ENCODE results near the gene TTC21B.

TTC21B gene

GRCh38 chr2:165927774-165928173 lies 25.8 kb downstream of the TTC21B start:
- Histone ChIP-seq H3K4me3 (ENCODE audit: low read length in 2 of 2) (no peak overlapping the region), H3K14ac (ENCODE audit: low read length) (no peak overlapping the region), H2AFZ (ENCODE audit: low read length) (no peak overlapping the region), H3K4me2 (ENCODE audit: insufficient read depth, low read length, poor library complexity, severe bottlenecking) (no peak overlapping the region), H3K23ac (ENCODE audit: low read depth, low read length, poor library complexity) (no peak overlapping the region), H3K18ac (ENCODE audit: low read length) (no peak overlapping the region), H3K36me3 (replicated peaks in 1 of 2; ENCODE audit: control insufficient read depth in 2 of 2, insufficient read depth in 2 of 2, low read length in 2 of 2) (peaks cover 9 to 92% of the 10 kb centered on the region in 2 donors), H2BK15ac (ENCODE audit: low read length) (no peak overlapping the region), H4K8ac (ENCODE audit: low read depth, low read length) (no peak overlapping the region), H3K79me1 (ENCODE audit: low read depth, low read length) (no peaks in the 10 kb centered on the region), H2AK5ac (ENCODE audit: low read depth, low read length) (no peak overlapping the region), H3K27me3 (ENCODE audit: control insufficient read depth in 3 of 3, insufficient read depth in 3 of 3, low read depth in 1 of 3, low read length in 3 of 3) (no peaks in the 10 kb centered on the region), H2BK12ac (ENCODE audit: low read length) (no peak overlapping the region), H3K4ac (ENCODE audit: low read length) (no peak overlapping the region), H3K27ac (replicated peaks; ENCODE audit: low read length) (no peak overlapping the region), H4K91ac (ENCODE audit: low read depth, low read length, poor library complexity) (no peak overlapping the region), H2BK5ac (ENCODE audit: low read length) (no peak overlapping the region), H3K4me1 (ENCODE audit: control insufficient read depth in 2 of 2, insufficient read depth in 1 of 2, low read depth in 1 of 2, low read length in 2 of 2) (no peaks in the 10 kb centered on the region), H3K9me3 (replicated peaks in 1 of 2; ENCODE audit: control insufficient read depth in 2 of 2, insufficient read depth in 1 of 2, low read depth in 1 of 2, low read length in 2 of 2) (no peaks in the 10 kb centered on the region), H3K9ac (ENCODE audit: low read depth, low read length, poor library complexity) (no peak overlapping the region), H2BK120ac (ENCODE audit: low read depth, low read length) (no peak overlapping the region)
- no CpG with 5 or more reads among the region's 1 CpG for WGBS, 2 donors (ENCODE audit: extremely low coverage in 2 of 2, insufficient read length in 2 of 2, insufficient replicate concordance in 1 of 2)
- no peak for DNase-seq (ENCODE audit: low spot score)

- Histone ChIP-seq H3K36me3 (replicated peaks in 1 of 2; ENCODE audit: control insufficient read depth in 2 of 2, insufficient read depth in 2 of 2, low read length in 2 of 2) (peaks cover 9 to 92% of the 10 kb centered on the region in 2 donors), H3K4me2 (ENCODE audit: insufficient read depth, low read length, poor library complexity, severe bottlenecking) (no peak overlapping the region), H2BK5ac (ENCODE audit: low read length) (no peak overlapping the region), H3K9me3 (replicated peaks in 1 of 2; ENCODE audit: control insufficient read depth in 2 of 2, insufficient read depth in 1 of 2, low read depth in 1 of 2, low read length in 2 of 2) (no peaks in the 10 kb centered on the region), H3K27me3 (ENCODE audit: control insufficient read depth in 3 of 3, insufficient read depth in 3 of 3, low read depth in 1 of 3, low read length in 3 of 3) (no peaks in the 10 kb centered on the region), H2BK120ac (ENCODE audit: low read depth, low read length) (no peak overlapping the region), H2BK15ac (ENCODE audit: low read length) (no peak overlapping the region), H4K8ac (ENCODE audit: low read depth, low read length) (no peak overlapping the region), H3K14ac (ENCODE audit: low read length) (no peak overlapping the region), H3K4ac (ENCODE audit: low read length) (no peak overlapping the region), H2AK5ac (ENCODE audit: low read depth, low read length) (no peak overlapping the region), H3K4me3 (ENCODE audit: low read length in 2 of 2) (no peak overlapping the region), H3K23ac (ENCODE audit: low read depth, low read length, poor library complexity) (no peak overlapping the region), H3K9ac (ENCODE audit: low read depth, low read length, poor library complexity) (no peak overlapping the region), H4K91ac (ENCODE audit: low read depth, low read length, poor library complexity) (no peak overlapping the region), H3K27ac (replicated peaks; ENCODE audit: low read length) (no peak overlapping the region), H2BK12ac (ENCODE audit: low read length) (no peak overlapping the region), H3K18ac (ENCODE audit: low read length) (no peak overlapping the region), H2AFZ (ENCODE audit: low read length) (no peak overlapping the region), H3K4me1 (ENCODE audit: control insufficient read depth in 2 of 2, insufficient read depth in 1 of 2, low read depth in 1 of 2, low read length in 2 of 2) (no peaks in the 10 kb centered on the region), H3K79me1 (ENCODE audit: low read depth, low read length) (no peaks in the 10 kb centered on the region)
- no peak for DNase-seq (ENCODE audit: low spot score)
- WGBS, 2 donors (ENCODE audit: extremely low coverage in 2 of 2, insufficient read length in 2 of 2, insufficient replicate concordance in 1 of 2): no CpG with 5 or more reads among the region's 1 CpG
Observed at GRCh38 chr2:165927353-165927752, 26.2 kb downstream of the TTC21B start.

- Histone ChIP-seq H3K4ac (ENCODE audit: low read length) (no peak overlapping the region), H2BK12ac (ENCODE audit: low read length) (no peak overlapping the region), H3K4me3 (ENCODE audit: low read length in 2 of 2) (no peak overlapping the region), H3K14ac (ENCODE audit: low read length) (no peak overlapping the region), H3K79me1 (ENCODE audit: low read depth, low read length) (no peaks in the 10 kb centered on the region), H4K8ac (ENCODE audit: low read depth, low read length) (no peak overlapping the region), H4K91ac (ENCODE audit: low read depth, low read length, poor library complexity) (no peak overlapping the region), H3K4me2 (ENCODE audit: insufficient read depth, low read length, poor library complexity, severe bottlenecking) (no peak overlapping the region), H3K18ac (ENCODE audit: low read length) (no peak overlapping the region), H3K9me3 (replicated peaks in 1 of 2; ENCODE audit: control insufficient read depth in 2 of 2, insufficient read depth in 1 of 2, low read depth in 1 of 2, low read length in 2 of 2) (no peaks in the 10 kb centered on the region), H2BK5ac (ENCODE audit: low read length) (no peak overlapping the region), H2BK15ac (ENCODE audit: low read length) (no peak overlapping the region), H2AK5ac (ENCODE audit: low read depth, low read length) (no peak overlapping the region), H2AFZ (ENCODE audit: low read length) (no peak overlapping the region), H3K27ac (replicated peaks; ENCODE audit: low read length) (no peak overlapping the region), H3K27me3 (ENCODE audit: control insufficient read depth in 3 of 3, insufficient read depth in 3 of 3, low read depth in 1 of 3, low read length in 3 of 3) (no peaks in the 10 kb centered on the region), H3K23ac (ENCODE audit: low read depth, low read length, poor library complexity) (no peak overlapping the region), H2BK120ac (ENCODE audit: low read depth, low read length) (no peak overlapping the region), H3K36me3 (replicated peaks in 1 of 2; ENCODE audit: control insufficient read depth in 2 of 2, insufficient read depth in 2 of 2, low read length in 2 of 2) (peaks cover 7 to 91% of the 10 kb centered on the region in 2 donors), H3K4me1 (ENCODE audit: control insufficient read depth in 2 of 2, insufficient read depth in 1 of 2, low read depth in 1 of 2, low read length in 2 of 2) (no peaks in the 10 kb centered on the region), H3K9ac (ENCODE audit: low read depth, low read length, poor library complexity) (no peak overlapping the region)
- no CpG with 5 or more reads among the region's 2 CpGs for WGBS, 2 donors (ENCODE audit: extremely low coverage in 2 of 2, insufficient read length in 2 of 2, insufficient replicate concordance in 1 of 2)
- no peak for DNase-seq (ENCODE audit: low spot score)
Observed at GRCh38 chr2:165924946-165925345, 28.6 kb downstream of the TTC21B start.

- no peak overlapping the region for H3K23ac ChIP-seq (ENCODE audit: low read depth, low read length, poor library complexity)
- no peak overlapping the region for H3K9ac ChIP-seq (ENCODE audit: low read depth, low read length, poor library complexity)
- no peak overlapping the region for H2AK5ac ChIP-seq (ENCODE audit: low read depth, low read length)
- H3K4me3 ChIP-seq (ENCODE audit: low read length in 2 of 2): no peak overlapping the region
- H4K8ac ChIP-seq (ENCODE audit: low read depth, low read length): no peak overlapping the region
- no CpG with 5 or more reads among the region's 1 CpG for WGBS, 2 donors (ENCODE audit: extremely low coverage in 2 of 2, insufficient read length in 2 of 2, insufficient replicate concordance in 1 of 2)
- H3K79me1 ChIP-seq (ENCODE audit: low read depth, low read length): no peaks in the 10 kb centered on the region
- no peak overlapping the region for H2BK120ac ChIP-seq (ENCODE audit: low read depth, low read length)
- no peak overlapping the region for H3K27ac ChIP-seq (replicated peaks; ENCODE audit: low read length)
- no peak overlapping the region for H2AFZ ChIP-seq (ENCODE audit: low read length)
- no peak overlapping the region for H3K4ac ChIP-seq (ENCODE audit: low read length)
- no peaks in the 10 kb centered on the region for H3K27me3 ChIP-seq (ENCODE audit: control insufficient read depth in 3 of 3, insufficient read depth in 3 of 3, low read depth in 1 of 3, low read length in 3 of 3)
- H2BK5ac ChIP-seq (ENCODE audit: low read length): no peak overlapping the region
- no peaks in the 10 kb centered on the region for H3K4me1 ChIP-seq (ENCODE audit: control insufficient read depth in 2 of 2, insufficient read depth in 1 of 2, low read depth in 1 of 2, low read length in 2 of 2)
- no peak overlapping the region for H2BK12ac ChIP-seq (ENCODE audit: low read length)
- no peak overlapping the region for H4K91ac ChIP-seq (ENCODE audit: low read depth, low read length, poor library complexity)
- peaks cover 2 to 95% of the 10 kb centered on the region in 2 donors for H3K36me3 ChIP-seq (replicated peaks in 1 of 2; ENCODE audit: control insufficient read depth in 2 of 2, insufficient read depth in 2 of 2, low read length in 2 of 2)
- H3K4me2 ChIP-seq (ENCODE audit: insufficient read depth, low read length, poor library complexity, severe bottlenecking): no peak overlapping the region
- H3K18ac ChIP-seq (ENCODE audit: low read length): no peak overlapping the region
- no peak for DNase-seq (ENCODE audit: low spot score)
- no peaks in the 10 kb centered on the region for H3K9me3 ChIP-seq (replicated peaks in 1 of 2; ENCODE audit: control insufficient read depth in 2 of 2, insufficient read depth in 1 of 2, low read depth in 1 of 2, low read length in 2 of 2)
- no peak overlapping the region for H2BK15ac ChIP-seq (ENCODE audit: low read length)
- H3K14ac ChIP-seq (ENCODE audit: low read length): no peak overlapping the region
Observed at GRCh38 chr2:165920748-165921147, 32.8 kb downstream of the TTC21B start.

Data from neuronal stem cell (in vitro differentiated cells).